B cell (primary cell): Measurements from ENCODE around the gene HDLBP.

Experiments used
- CTCF ChIP-seq: fragments of 200-600 bp; IDR thresholded peaks from one replicate; pipeline ENCODE4 v1.8.0; 2022; ENCODE audit warnings: antibody characterized with exemption, mild to moderate bottlenecking
- EZH2 ChIP-seq: IDR thresholded peaks from 2 replicates; pipeline ENCODE4 v1.6.1; 2012; ENCODE audit warnings: borderline replicate concordance, low read depth, mild to moderate bottlenecking, moderate library complexity, low read length; ENCODE audit not compliant: insufficient read depth, poor library complexity, severe bottlenecking

- no peak for TF ChIP-seq CTCF
- TF ChIP-seq EZH2: no peak
Observed at GRCh38 chr2:241296767-241297166, 18.7 kb downstream of the HDLBP start.
